Measurements from ENCODE around the gene SAG. TPM values are rescaled to one million over a fixed set of nuclear protein-coding genes. Genes with fewer than 3 reads are reported as not detected.
"Not testable (repeated sequence)": the region's sequence is repeated elsewhere in the genome, so short reads cannot be mapped to it uniquely, and the experiment has no call there.

Gene SAG
- total and polyA plus RNA-seq, 8 donors = 1.5 TPM; not detected in 7

DNA sequence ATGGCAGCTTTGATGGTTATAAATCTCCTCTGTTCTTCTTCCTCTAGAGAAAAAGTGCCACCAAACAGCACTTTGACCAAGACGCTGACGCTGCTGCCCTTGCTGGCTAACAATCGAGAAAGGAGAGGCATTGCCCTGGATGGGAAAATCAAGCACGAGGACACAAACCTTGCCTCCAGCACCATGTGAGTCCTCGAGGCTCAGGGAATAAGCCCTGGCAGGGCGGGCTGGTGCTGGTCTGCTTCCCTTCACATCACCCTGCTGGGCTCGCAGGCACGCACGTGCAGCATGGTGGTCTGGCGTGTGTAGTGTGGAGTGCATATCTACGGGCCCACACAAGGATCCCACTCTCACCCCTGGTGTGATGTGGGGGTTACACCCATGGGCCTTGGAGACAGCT lies 27.3 kb downstream of the SAG start:
- H3K27me3 ChIP-seq = no peaks in the 10 kb centered on the region
- intact Hi-C loops (cut with DNase I; ENCODE audit: low total_unique reads) = no loop called here
- no peak overlapping the region for H3K27ac ChIP-seq
- H3K4me1 ChIP-seq = peaks cover 0 to 46% (median 4%) of the 10 kb centered on the region in 4 donors
- H3K36me3 ChIP-seq = no peaks in the 10 kb centered on the region
- WGBS, 5 donors = 89 to 97% (median 94%) methylated on average over 4 to 11 of the region's 11 CpGs
- TF ChIP-seq POLR2A (IDR thresholded peaks at IDR 0.05) (no peak), POLR2AphosphoS5 (IDR thresholded peaks at IDR 0.05) (no peak), EP300 (IDR thresholded peaks at IDR 0.05) (no peak)
- TF ChIP-seq, protein P1, sequence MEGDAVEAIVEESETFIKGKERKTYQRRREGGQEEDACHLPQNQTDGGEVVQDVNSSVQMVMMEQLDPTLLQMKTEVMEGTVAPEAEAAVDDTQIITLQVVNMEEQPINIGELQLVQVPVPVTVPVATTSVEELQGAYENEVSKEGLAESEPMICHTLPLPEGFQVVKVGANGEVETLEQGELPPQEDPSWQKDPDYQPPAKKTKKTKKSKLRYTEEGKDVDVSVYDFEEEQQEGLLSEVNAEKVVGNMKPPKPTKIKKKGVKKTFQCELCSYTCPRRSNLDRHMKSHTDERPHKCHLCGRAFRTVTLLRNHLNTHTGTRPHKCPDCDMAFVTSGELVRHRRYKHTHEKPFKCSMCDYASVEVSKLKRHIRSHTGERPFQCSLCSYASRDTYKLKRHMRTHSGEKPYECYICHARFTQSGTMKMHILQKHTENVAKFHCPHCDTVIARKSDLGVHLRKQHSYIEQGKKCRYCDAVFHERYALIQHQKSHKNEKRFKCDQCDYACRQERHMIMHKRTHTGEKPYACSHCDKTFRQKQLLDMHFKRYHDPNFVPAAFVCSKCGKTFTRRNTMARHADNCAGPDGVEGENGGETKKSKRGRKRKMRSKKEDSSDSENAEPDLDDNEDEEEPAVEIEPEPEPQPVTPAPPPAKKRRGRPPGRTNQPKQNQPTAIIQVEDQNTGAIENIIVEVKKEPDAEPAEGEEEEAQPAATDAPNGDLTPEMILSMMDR (IDR thresholded peaks at IDR 0.05) = no peak
- no peaks in the 10 kb centered on the region for H3K9me3 ChIP-seq
- no peak for DNase-seq
- no peak overlapping the region for H3K4me3 ChIP-seq

- DNase-seq; H3K27me3 ChIP-seq; H3K36me3 ChIP-seq; H3K27ac ChIP-seq; H3K9me3 ChIP-seq; intact Hi-C loops (cut with DNase I; ENCODE audit: low total_unique reads); H3K4me3 ChIP-seq: not testable (repeated sequence)
- 91 to 98% (median 94%) methylated on average over 13 of the region's 13 CpGs for WGBS, 5 donors
- H3K4me1 ChIP-seq = peaks cover 0 to 40% (median 5%) of the 10 kb centered on the region in 4 donors
These were observed 28.5 kb downstream of the SAG start for GRCh38 chr2:233336091-233336490.

GRCh38 chr2:233336541-233336940 lies 28.9 kb downstream of the SAG start:
- intact Hi-C loops (cut with DNase I; ENCODE audit: low total_unique reads) = no loop called here
- no peaks in the 10 kb centered on the region for H3K9me3 ChIP-seq
- no peak for DNase-seq
- H3K36me3 ChIP-seq = no peaks in the 10 kb centered on the region
- peaks cover 0 to 37% (median 5%) of the 10 kb centered on the region in 4 donors for H3K4me1 ChIP-seq
- H3K27ac ChIP-seq = no peak overlapping the region
- 71 to 90% (median 76%) methylated on average over 3 to 5 of the region's 5 CpGs for WGBS, 5 donors
- H3K4me3 ChIP-seq = no peak overlapping the region
- TF ChIP-seq POLR2AphosphoS5 (IDR thresholded peaks at IDR 0.05) (no peak), POLR2A (IDR thresholded peaks at IDR 0.05) (no peak), EP300 (IDR thresholded peaks at IDR 0.05) (no peak)
- TF ChIP-seq, protein P1 (IDR thresholded peaks at IDR 0.05) = no peak
- H3K27me3 ChIP-seq = no peaks in the 10 kb centered on the region

DNA sequence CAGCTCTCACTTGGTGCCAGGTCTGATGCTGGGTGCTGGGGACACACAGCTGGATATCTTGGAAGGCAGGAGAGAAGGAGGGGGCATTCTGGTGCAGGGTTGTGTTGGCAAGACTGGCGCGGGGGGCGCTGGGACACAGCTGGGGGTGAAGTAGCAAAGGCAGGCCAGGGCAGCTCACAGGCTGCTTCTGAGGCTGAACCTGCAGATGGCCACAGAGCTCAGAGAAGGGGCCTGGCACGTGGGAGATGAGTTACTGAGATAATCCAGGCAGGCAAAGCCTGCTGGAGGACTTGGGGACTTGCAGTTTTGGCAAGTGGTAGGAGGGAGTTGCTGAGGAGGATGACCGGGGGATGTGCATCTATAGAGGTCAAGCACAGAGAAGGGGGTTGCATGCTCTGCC lies 30.4 kb downstream of the SAG start:
- no peak for TF ChIP-seq EP300 (IDR thresholded peaks at IDR 0.05)
- no peak for TF ChIP-seq POLR2A (IDR thresholded peaks at IDR 0.05)
- TF ChIP-seq, protein P1 (IDR thresholded peaks at IDR 0.05) = no peak
- no peak for TF ChIP-seq POLR2AphosphoS5 (IDR thresholded peaks at IDR 0.05)
- intact Hi-C loops (cut with DNase I; ENCODE audit: low total_unique reads) = no loop called here

DNA sequence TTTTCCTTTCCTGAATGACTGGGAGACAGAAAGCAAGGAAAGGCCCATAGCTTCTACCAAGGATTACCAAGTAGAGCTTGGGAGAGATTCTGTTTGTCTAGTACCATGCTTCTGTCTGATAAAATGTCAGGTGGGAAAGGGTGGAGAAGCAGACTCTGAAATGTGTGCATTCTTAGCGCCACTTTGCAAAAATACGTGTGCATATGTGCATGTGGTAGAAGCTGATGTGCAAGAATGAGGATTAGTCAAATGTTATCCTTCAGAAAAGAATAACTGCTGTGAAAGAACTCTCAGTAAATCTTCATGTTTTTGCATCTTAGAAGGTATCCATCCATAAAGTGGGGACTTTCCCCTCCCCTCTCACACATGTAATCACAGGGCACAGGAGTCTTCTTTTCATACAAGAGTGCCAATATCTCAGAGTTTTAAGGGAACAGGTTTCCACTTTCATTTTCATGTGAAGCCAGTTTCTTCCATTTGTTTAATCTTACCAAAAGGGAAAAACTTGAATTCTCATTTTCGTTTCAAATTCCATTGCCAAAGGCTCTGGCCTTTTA lies 31.3 kb downstream of the SAG start:
- no peaks in the 10 kb centered on the region for H3K36me3 ChIP-seq
- WGBS, 5 donors = 72 to 85% (median 79%) methylated on average over 3 of the region's 3 CpGs
- no peak overlapping the region for H3K27ac ChIP-seq
- no peak overlapping the region for H3K4me3 ChIP-seq
- intact Hi-C loops (cut with DNase I; ENCODE audit: low total_unique reads) = no loop called here
- H3K4me1 ChIP-seq = peaks cover 0 to 15% (median 5%) of the 10 kb centered on the region in 4 donors
- no peak for DNase-seq
- TF ChIP-seq, protein P1 (IDR thresholded peaks at IDR 0.05) = no peak
- TF ChIP-seq POLR2AphosphoS5 (IDR thresholded peaks at IDR 0.05) (no peak), EP300 (IDR thresholded peaks at IDR 0.05) (no peak), POLR2A (IDR thresholded peaks at IDR 0.05) (no peak)
- no peaks in the 10 kb centered on the region for H3K27me3 ChIP-seq
- no peaks in the 10 kb centered on the region for H3K9me3 ChIP-seq

More for the DNA sequence above, 30.4 kb downstream of the SAG start:
- H3K27ac ChIP-seq = no peak overlapping the region
- H3K9me3 ChIP-seq = no peaks in the 10 kb centered on the region
- H3K27me3 ChIP-seq = no peaks in the 10 kb centered on the region
- DNase-seq = no peak
- 76 to 89% (median 83%) methylated on average over 5 of the region's 5 CpGs for WGBS, 5 donors
- H3K36me3 ChIP-seq = no peaks in the 10 kb centered on the region
- no peak overlapping the region for H3K4me3 ChIP-seq
- H3K4me1 ChIP-seq = peaks cover 0 to 24% (median 5%) of the 10 kb centered on the region in 4 donors

Measured in stomach (tissue), 9 donors.